T-cell (primary cell): ENCODE data around the gene OR5AC2. TPM values are rescaled to one million over a fixed set of nuclear protein-coding genes. Genes with fewer than 3 reads are reported as not detected.

Experiments
- ATAC-seq, 4 experiments: fragments of 200-7000 bp in 3 of 4; fragments of 150-1000 bp in 1 of 4; cut with Tn5 transposase; replicated peaks in 1 of 4; 1 replicate in 3 of 4; 2 replicates in 1 of 4; pipeline ENCODE4 v1.10.0; 2021; ENCODE audit warnings: moderate library complexity in 3 of 4, mild to moderate bottlenecking in 2 of 4, moderate number of reproducible peaks in 1 of 4
- CTCF ChIA-PET, 2 donors: fragments of 300-600 bp; sonication (Branson Sonifier 250); formaldehyde crosslinking; loops; one replicate each; lab custom pipeline; 2022; ENCODE audit warnings: antibody characterized with exemption in 2 of 2; lab: Charles Lee
- POLR2A ChIA-PET, 2 donors: fragments of 300-600 bp; sonication (Branson Sonifier 250); formaldehyde crosslinking; loops; one replicate each; lab custom pipeline; 2022; ENCODE audit warnings: antibody characterized with exemption in 2 of 2; lab: Charles Lee
- DNase-seq, 35 experiments: peaks; one replicate each; pipeline versions ENCODE4 v3.0.0 to v3.0.0-alpha.2; 2013 to 2023
- H3K27ac ChIP-seq: one replicate; pipeline ENCODE4 v1.5.1; 2013; ENCODE audit warnings: low read length
- H3K27me3 ChIP-seq, 2 experiments: replicated peaks in 1 of 2; 1 replicate in 1 of 2; 2 replicates in 1 of 2; pipeline versions ENCODE4 v1.6.1 to v1.7.0; 2013; ENCODE audit warnings: low read length in 1 of 2, mixed read lengths in 1 of 2; ENCODE audit not compliant: control insufficient read depth in 2 of 2, insufficient read depth in 2 of 2; ENCODE audit errors: extremely low read depth in 1 of 2
- H3K36me3 ChIP-seq, 2 donors: 1 replicate in 1 of 2; 2 replicates in 1 of 2; pipeline versions ENCODE4 v1.6.1 to v1.7.0; 2013; ENCODE audit warnings: low read length in 1 of 2; ENCODE audit not compliant: control insufficient read depth in 2 of 2, insufficient read depth in 1 of 2; ENCODE audit errors: extremely low read depth in 1 of 2
- H3K4me1 ChIP-seq, 2 experiments: 1 replicate in 1 of 2; 2 replicates in 1 of 2; pipeline versions ENCODE4 v1.6.1 to v1.7.0; 2013; ENCODE audit warnings: low read length in 2 of 2, mixed read lengths in 1 of 2; ENCODE audit not compliant: insufficient read depth in 2 of 2, control insufficient read depth in 1 of 2; ENCODE audit errors: extremely low read depth in 1 of 2
- H3K4me3 ChIP-seq, 2 donors: 1 replicate in 1 of 2; 2 replicates in 1 of 2; pipeline versions ENCODE4 v1.5.1 to v1.7.0; 2013; ENCODE audit warnings: mild to moderate bottlenecking in 2 of 2, low read length in 1 of 2, moderate library complexity in 1 of 2; ENCODE audit not compliant: control insufficient read depth in 1 of 2; ENCODE audit errors: extremely low read depth in 1 of 2
- H3K9me3 ChIP-seq: 2 replicates; pipeline ENCODE4 v1.7.0; 2013
- H3K27ac Mint-ChIP-seq, 2 donors: one replicate each; pipeline ENCODE4 v1.8.0; 2020 to 2021; ENCODE audit warnings: mild to moderate bottlenecking in 2 of 2, mixed read lengths in 2 of 2
- H3K27me3 Mint-ChIP-seq, 2 donors: one replicate each; pipeline ENCODE4 v1.8.0; 2021 to 2022; ENCODE audit warnings: mixed read lengths in 2 of 2
- H3K36me3 Mint-ChIP-seq: one replicate; pipeline ENCODE4 v1.8.0; 2021; ENCODE audit warnings: mixed read lengths
- H3K4me1 Mint-ChIP-seq, 3 donors: one replicate each; pipeline ENCODE4 v1.8.0; 2020 to 2022; ENCODE audit warnings: mixed read lengths in 3 of 3, mild to moderate bottlenecking in 1 of 3
- H3K4me3 Mint-ChIP-seq, 3 donors: one replicate each; pipeline ENCODE4 v1.8.0; 2020 to 2022; ENCODE audit warnings: mild to moderate bottlenecking in 3 of 3, mixed read lengths in 3 of 3, moderate library complexity in 3 of 3
- H3K9me3 Mint-ChIP-seq, 3 donors: one replicate each; pipeline ENCODE4 v1.8.0; 2020 to 2022; ENCODE audit warnings: mixed read lengths in 3 of 3
- WGBS: methylation state at CpG from one replicate; pipeline ENCODE4 v1.1.5; 2013; ENCODE audit warnings: missing lambda C conversion rate; ENCODE audit not compliant: insufficient coverage; 5-methylcytosine and 5-hydroxymethylcytosine counted together
- total RNA-seq, 35 experiments: library from RNA in 6 of 35; stranded (reverse) in 6 of 35; fragments of 120-200 nt in 1 of 35; gene quantifications; one replicate each; pipeline versions ENCODE4 v1.2.1 to v1.2.4 and lab custom pipeline; 2013 to 2026

OR5AC2 gene
- total RNA-seq, 5 donors from 2014 or later (not counting 1 experiment from before 2014, with no cell fraction given) = not detected

GRCh38 chr3:98073486-98073885 lies 13.5 kb upstream of the OR5AC2 start:
- Mint-ChIP-seq H3K36me3 (no peaks in the 10 kb centered on the region), H3K9me3 (no peaks in the 10 kb centered on the region), H3K27me3 (peaks cover 0 to 17% of the 10 kb centered on the region in 2 donors), H3K27ac (no peak overlapping the region), H3K4me3 (no peak overlapping the region), H3K4me1 (no peaks in the 10 kb centered on the region)
- POLR2A ChIA-PET = no interaction called here
- no peak overlapping the region for H3K27ac ChIP-seq
- CTCF ChIA-PET = no interaction called here
- no peaks in the 10 kb centered on the region for H3K4me1 ChIP-seq
- H3K9me3 ChIP-seq = no peaks in the 10 kb centered on the region
- H3K27me3 ChIP-seq = no peaks in the 10 kb centered on the region
- no peak overlapping the region for H3K4me3 ChIP-seq
- no peak for ATAC-seq
- 33% methylated on average over 1 of the region's 1 CpG for WGBS
- no peaks in the 10 kb centered on the region for H3K36me3 ChIP-seq
- no peak for DNase-seq

- Mint-ChIP-seq H3K36me3 (no peaks in the 10 kb centered on the region), H3K4me3 (no peak overlapping the region), H3K9me3 (peaks cover 0 to 11% (median 0%) of the 10 kb centered on the region in 3 donors), H3K27me3 (peaks cover 8 to 9% of the 10 kb centered on the region in 2 donors), H3K27ac (no peak overlapping the region), H3K4me1 (no peaks in the 10 kb centered on the region)
- ChIA-PET CTCF (no interaction called here), POLR2A (interaction anchor here in 1 of 2 donors (0.6 kb wide), 1 partner anchor 758 kb away, joined by 3 read pairs; no protein-coding TSS in a partner anchor)
- ATAC-seq (no peak), DNase-seq (no peak)
- no peaks in the 10 kb centered on the region for H3K9me3 ChIP-seq
- 73% methylated on average over 3 of the region's 5 CpGs for WGBS
- no peaks in the 10 kb centered on the region for H3K4me1 ChIP-seq
- H3K4me3 ChIP-seq = no peak overlapping the region
- no peaks in the 10 kb centered on the region for H3K36me3 ChIP-seq
- H3K27ac ChIP-seq = no peak overlapping the region
- H3K27me3 ChIP-seq = peaks cover 0 to 6% of the 10 kb centered on the region in 2 experiments
Observed at GRCh38 chr3:98095882-98096281, 8.9 kb downstream of the OR5AC2 start.

GRCh38 chr3:98099848-98100247 lies 12.9 kb downstream of the OR5AC2 start:
- H3K36me3 ChIP-seq = no peaks in the 10 kb centered on the region
- H3K9me3 ChIP-seq = no peaks in the 10 kb centered on the region
- Mint-ChIP-seq H3K27ac (no peak overlapping the region), H3K36me3 (no peaks in the 10 kb centered on the region), H3K4me3 (no peak overlapping the region), H3K27me3 (peaks cover 5 to 6% of the 10 kb centered on the region in 2 donors), H3K9me3 (peaks cover 0 to 10% (median 0%) of the 10 kb centered on the region in 3 donors), H3K4me1 (no peaks in the 10 kb centered on the region)
- no peak overlapping the region for H3K27ac ChIP-seq
- 63% methylated on average over 1 of the region's 4 CpGs for WGBS
- no peak overlapping the region for H3K4me3 ChIP-seq
- peaks cover 0 to 6% of the 10 kb centered on the region in 2 experiments for H3K27me3 ChIP-seq
- H3K4me1 ChIP-seq = no peaks in the 10 kb centered on the region
- DNase-seq (no peak), ATAC-seq (no peak)
- ChIA-PET CTCF (no interaction called here), POLR2A (no interaction called here)

GRCh38 chr3:98108162-98108561 lies 21.2 kb downstream of the OR5AC2 start:
- no peak overlapping the region for H3K27ac Mint-ChIP-seq
- ChIA-PET POLR2A (no interaction called here), CTCF (no interaction called here)
- DNase-seq (no peak), ATAC-seq (no peak)
- no peaks in the 10 kb centered on the region for H3K4me1 ChIP-seq
- no peaks in the 10 kb centered on the region for H3K9me3 ChIP-seq
- peaks cover 3 to 4% of the 10 kb centered on the region in 2 donors for H3K27me3 Mint-ChIP-seq
- H3K4me3 ChIP-seq = no peak overlapping the region
- no peaks in the 10 kb centered on the region for H3K36me3 Mint-ChIP-seq
- no peaks in the 10 kb centered on the region for H3K4me1 Mint-ChIP-seq
- H3K27me3 ChIP-seq = peaks cover 0 to 4% of the 10 kb centered on the region in 2 experiments
- H3K36me3 ChIP-seq = no peaks in the 10 kb centered on the region
- no CpG with 5 or more reads among the region's 1 CpG for WGBS
- no peak overlapping the region for H3K27ac ChIP-seq
- peaks cover 0 to 2% (median 0%) of the 10 kb centered on the region in 3 donors for H3K9me3 Mint-ChIP-seq
- H3K4me3 Mint-ChIP-seq = no peak overlapping the region

- POLR2A ChIA-PET = interaction anchor here in 1 of 2 donors (0.6 kb wide), 1 partner anchor 309 kb away, joined by 3 read pairs; no protein-coding TSS in a partner anchor
Observed at GRCh38 chr3:98109807-98110549, 23.0 kb downstream of the OR5AC2 start.

GRCh38 chr3:98110550-98110908 lies 23.6 kb downstream of the OR5AC2 start:
- H3K36me3 Mint-ChIP-seq = no peaks in the 10 kb centered on the region

More at GRCh38 chr3:98109807-98110549, 23.0 kb downstream of the OR5AC2 start:
- Mint-ChIP-seq H3K27ac (no peak overlapping the region), H3K4me1 (no peaks in the 10 kb centered on the region), H3K27me3 (peaks cover 3 to 4% of the 10 kb centered on the region in 2 donors), H3K4me3 (no peak overlapping the region), H3K36me3 (no peaks in the 10 kb centered on the region), H3K9me3 (peaks cover 0 to 5% (median 0%) of the 10 kb centered on the region in 3 donors)
- CTCF ChIA-PET = interaction anchor here in 1 of 2 donors (1.0 kb wide), 1 partner anchor 83 kb away, joined by 4 read pairs; no protein-coding TSS in a partner anchor
- H3K9me3 ChIP-seq = no peaks in the 10 kb centered on the region
- no peak for DNase-seq
- H3K4me1 ChIP-seq = no peaks in the 10 kb centered on the region
- H3K36me3 ChIP-seq = no peaks in the 10 kb centered on the region
- H3K27me3 ChIP-seq = peaks cover 0 to 6% of the 10 kb centered on the region in 2 experiments
- no peak for ATAC-seq
- no peak overlapping the region for H3K27ac ChIP-seq
- WGBS = 87% methylated on average over 2 of the region's 4 CpGs
- H3K4me3 ChIP-seq = no peak overlapping the region

More at GRCh38 chr3:98110550-98110908, 23.6 kb downstream of the OR5AC2 start:
- no peak for ATAC-seq
- Mint-ChIP-seq H3K27me3 (peaks cover 3 to 4% of the 10 kb centered on the region in 2 donors), H3K4me3 (no peak overlapping the region), H3K4me1 (no peaks in the 10 kb centered on the region), H3K27ac (no peak overlapping the region), H3K9me3 (peaks cover 0 to 5% (median 0%) of the 10 kb centered on the region in 3 donors)
- peaks cover 0 to 6% of the 10 kb centered on the region in 2 experiments for H3K27me3 ChIP-seq
- no peaks in the 10 kb centered on the region for H3K36me3 ChIP-seq
- ChIA-PET POLR2A (interaction anchor here in 1 of 2 donors (0.6 kb wide), 1 partner anchor 889 kb away, joined by 3 read pairs; no protein-coding TSS in a partner anchor), CTCF (interaction anchor here in 1 of 2 donors (1.0 kb wide), 1 partner anchor 84 kb away, joined by 4 read pairs; no protein-coding TSS in a partner anchor)
- H3K4me3 ChIP-seq = no peak overlapping the region
- no peak for DNase-seq
- no peaks in the 10 kb centered on the region for H3K4me1 ChIP-seq
- H3K9me3 ChIP-seq = no peaks in the 10 kb centered on the region
- H3K27ac ChIP-seq = no peak overlapping the region
